Panc1 (cell line): Measurements from ENCODE around the gene LTBP2. TPM values are rescaled to one million over a fixed set of nuclear protein-coding genes. Genes with fewer than 3 reads are reported as not detected.

Experiments used
- ATAC-seq: fragments of 200-7000 bp; cut with Tn5 transposase; 2 replicates; pipeline ENCODE4 v1.9.1; 2020; ENCODE audit warnings: mild to moderate bottlenecking, moderate library complexity
- BruUV-seq: library from RNA; stranded (reverse); fragments of 400-500 nt; replicated peaks from 2 replicates; lab custom pipeline; 2021; lab: Mats Ljungman, UMichigan
- CTCF ChIA-PET: fragments of 300-600 bp; sonication (Branson Sonifier 250); formaldehyde crosslinking; loops from one replicate; lab custom pipeline; 2022; ENCODE audit warnings: antibody characterized with exemption; lab: Charles Lee
- POLR2A ChIA-PET: fragments of 300-600 bp; sonication (Branson Sonifier 250); formaldehyde crosslinking; loops from one replicate; lab custom pipeline; 2022; ENCODE audit warnings: antibody characterized with exemption; lab: Charles Lee
- DNase-seq: peaks from one replicate; pipeline ENCODE4 v3.0.0-alpha.2; 2010; ENCODE audit warnings: low read depth, low spot score
- H3K27ac ChIP-seq: 2 replicates; pipeline ENCODE4 v1.5.1; 2011; ENCODE audit warnings: mild to moderate bottlenecking, low read length, inconsistent platforms
- H3K27me3 ChIP-seq: fragments of 200-500 bp; sonication (Bioruptor generic); 2 replicates; pipeline ENCODE4 v1.6.0; 2014; ENCODE audit warnings: low read length, inconsistent platforms; ENCODE audit not compliant: control insufficient read depth, insufficient read depth
- H3K36me3 ChIP-seq: fragments of 200-500 bp; sonication (Bioruptor generic); 2 replicates; pipeline ENCODE4 v1.5.1; 2014; ENCODE audit warnings: inconsistent platforms, mild to moderate bottlenecking, low read length, moderate library complexity; ENCODE audit not compliant: control insufficient read depth, insufficient read depth
- H3K4me1 ChIP-seq: 2 replicates; pipeline ENCODE4 v1.5.1; 2011; ENCODE audit warnings: inconsistent platforms, mild to moderate bottlenecking, low read length, moderate library complexity; ENCODE audit not compliant: control insufficient read depth, insufficient read depth
- H3K4me3 ChIP-seq, 2 experiments: 2 replicates each; pipeline ENCODE4 v1.5.1; 2011 to 2012; ENCODE audit warnings: low read depth in 2 of 2, low read length in 2 of 2, mild to moderate bottlenecking in 2 of 2, inconsistent platforms in 1 of 2, moderate library complexity in 1 of 2
- H3K9me3 ChIP-seq: fragments of 200-500 bp; sonication (Bioruptor generic); 2 replicates; pipeline ENCODE4 v1.5.1; 2014; ENCODE audit warnings: low read depth, mild to moderate bottlenecking, inconsistent platforms, low read length, moderate library complexity; ENCODE audit not compliant: control insufficient read depth, insufficient read depth
- CTCF ChIP-seq: fragments of 450-650 bp; IDR thresholded peaks from 2 replicates; pipeline ENCODE4 v1.5.1; 2017; ENCODE audit warnings: mild to moderate bottlenecking
- POLR2AphosphoS5 ChIP-seq: IDR thresholded peaks from 2 replicates; pipeline ENCODE4 v1.6.1; 2012; ENCODE audit warnings: mild to moderate bottlenecking, low read depth, low read length, moderate library complexity
- REST ChIP-seq, 2 experiments: IDR thresholded peaks; 2 replicates each; pipeline ENCODE4 v1.6.1; 2011 to 2012; ENCODE audit warnings: low read depth in 2 of 2, control low read depth in 1 of 2, low read length in 1 of 2, mild to moderate bottlenecking in 1 of 2, moderate library complexity in 1 of 2; ENCODE audit not compliant: insufficient read depth in 1 of 2
- SIN3A ChIP-seq: IDR thresholded peaks from 2 replicates; pipeline ENCODE4 v1.6.1; 2012; ENCODE audit warnings: low read depth, mild to moderate bottlenecking, low read length, moderate library complexity, borderline replicate concordance; ENCODE audit not compliant: insufficient read depth
- TCF7L2 ChIP-seq: IDR thresholded peaks from 2 replicates; pipeline ENCODE4 v1.6.1; 2011; ENCODE audit warnings: mild to moderate bottlenecking, low read depth, low read length, inconsistent platforms
- in situ Hi-C: cut with HindIII; loops from 2 replicates; pipeline ENCODE4 v1.10.0; 2016; ENCODE audit warnings: low sequenced_read_pairs, low pct_unique_long_range_greater_than_20kb
- intact Hi-C: fragments of 100-400 bp; cut with micrococcal nuclease; formaldehyde crosslinking; loops from one replicate; pipeline ENCODE4 v1.10.0; 2022; ENCODE audit not compliant: unreplicated experiment
- total RNA-seq: library from RNA; stranded (reverse); gene quantifications from one replicate; pipeline ENCODE4 v1.2.1, GENCODE V29; 2021; ENCODE audit not compliant: unreplicated experiment

LTBP2 gene
- total RNA-seq, 1 experiment from 2014 or later, result 69.8 TPM

- no peak for ATAC-seq
- no TSS peak for BruUV-seq
- intact Hi-C loops (no loop called here), in situ Hi-C loops (no loop called here)
- no peak for TF ChIP-seq REST (IDR thresholded peaks at IDR 0.05; ENCODE audit: insufficient read depth in 1 of 2, low read depth in 2 of 2, low read length in 1 of 2)
- no peak for TF ChIP-seq SIN3A
- no peak for TF ChIP-seq CTCF
- TF ChIP-seq TCF7L2, result no peak
- TF ChIP-seq POLR2AphosphoS5, result no peak
- no peak overlapping the region for H3K4me3 ChIP-seq
- ChIA-PET CTCF (no interaction called here), POLR2A (no interaction called here)
- no peaks in the 10 kb centered on the region for H3K9me3 ChIP-seq
- no peaks in the 10 kb centered on the region for H3K27me3 ChIP-seq
- peaks cover 8% of the 10 kb centered on the region for H3K4me1 ChIP-seq
- H3K36me3 ChIP-seq, result no peaks in the 10 kb centered on the region
- H3K27ac ChIP-seq, result no peak overlapping the region
- no peak for DNase-seq
Measured at GRCh38 chr14:74578479-74578878, 33.6 kb downstream of the LTBP2 start.

GRCh38 chr14:74577948-74578275 lies 34.1 kb downstream of the LTBP2 start:
- no peak for ATAC-seq
- CTCF ChIA-PET, result interaction anchor here (0.7 kb wide), 2 partner anchors 8 to 10 kb away, joined by 8 to 13 read pairs; no protein-coding TSS in a partner anchor

More at GRCh38 chr14:74577948-74578275, 34.1 kb downstream of the LTBP2 start:
- no peaks in the 10 kb centered on the region for H3K27me3 ChIP-seq
- TF ChIP-seq REST (IDR thresholded peaks at IDR 0.05; ENCODE audit: insufficient read depth in 1 of 2, low read depth in 2 of 2, low read length in 1 of 2) (no peak), SIN3A (no peak)
- peaks cover 14% of the 10 kb centered on the region for H3K4me1 ChIP-seq
- H3K4me3 ChIP-seq, result no peak overlapping the region
- POLR2A ChIA-PET, result interaction anchor here (0.7 kb wide), 1 partner anchor 502 kb away, joined by 14 read pairs; no protein-coding TSS in a partner anchor
- DNase-seq, result no peak
- no peak overlapping the region for H3K27ac ChIP-seq
- BruUV-seq, result no TSS peak
- no peaks in the 10 kb centered on the region for H3K36me3 ChIP-seq
- no peaks in the 10 kb centered on the region for H3K9me3 ChIP-seq
- intact Hi-C loops (no loop called here), in situ Hi-C loops (no loop called here)
